Measurements from ENCODE around the gene LTA4H.
"Not testable (repeated sequence)": the region's sequence is repeated elsewhere in the genome, so short reads cannot be mapped to it uniquely, and the experiment has no call there.

Gene LTA4H

GRCh38 chr12:95988506-95989275 is 46.7 kb downstream of the LTA4H start:
- DNase-seq, result no peak

- no peak for DNase-seq
These were observed 48.5 kb downstream of the LTA4H start for GRCh38 chr12:95986635-95987570.

GRCh38 chr12:95984682-95985081 is 50.7 kb downstream of the LTA4H start:
- DNase-seq, result no peak

GRCh38 chr12:95982602-95983001 is 52.8 kb downstream of the LTA4H start:
- DNase-seq, result no peak

GRCh38 chr12:95980437-95980836 is 55.0 kb downstream of the LTA4H start:
- DNase-seq, result no peak

- DNase-seq, result no peak
These were observed 56.6 kb downstream of the LTA4H start for GRCh38 chr12:95978774-95979173.

GRCh38 chr12:95978351-95978750 is 57.0 kb downstream of the LTA4H start:
- no peak for DNase-seq

GRCh38 chr12:95977764-95978305 is 57.6 kb downstream of the LTA4H start:
- DNase-seq, result no peak

GRCh38 chr12:95976416-95976832 is 59.0 kb downstream of the LTA4H start:
- DNase-seq, result no peak

GRCh38 chr12:95975491-95975890 is 59.9 kb downstream of the LTA4H start:
- no peak for DNase-seq

- DNase-seq, result no peak
These were observed 61.0 kb downstream of the LTA4H start for GRCh38 chr12:95974358-95974757.

GRCh38 chr12:95972832-95973456 is 62.4 kb downstream of the LTA4H start:
- DNase-seq, result no peak

GRCh38 chr12:95970905-95971304 is 64.5 kb downstream of the LTA4H start:
- no peak for DNase-seq

GRCh38 chr12:95969116-95969515 is 66.3 kb downstream of the LTA4H start:
- DNase-seq, result not testable (repeated sequence)

GRCh38 chr12:95967301-95967700 is 68.1 kb downstream of the LTA4H start:
- DNase-seq, result no peak

GRCh38 chr12:95966287-95966870 is 69.0 kb downstream of the LTA4H start:
- DNase-seq, result no peak

- no peak for DNase-seq
These were observed 72.3 kb downstream of the LTA4H start for GRCh38 chr12:95963096-95963495.

GRCh38 chr12:95962222-95962621 is 73.2 kb downstream of the LTA4H start:
- no peak for DNase-seq

- DNase-seq, result no peak
These were observed 75.1 kb downstream of the LTA4H start for GRCh38 chr12:95960241-95960640.

- DNase-seq, result no peak
These were observed 76.3 kb downstream of the LTA4H start for GRCh38 chr12:95959107-95959506.

GRCh38 chr12:95956557-95957145 is 78.7 kb downstream of the LTA4H start:
- no peak for DNase-seq

GRCh38 chr12:95955549-95956159 is 79.7 kb downstream of the LTA4H start:
- DNase-seq, result no peak
